Activated T-cell treated with anti-CD3 and anti-CD28 coated beads, Interleukin-2, amount 50 U/mL, for 72 hours (primary cell): ENCODE data around the gene SMIM34. TPM values are rescaled to one million over a fixed set of nuclear protein-coding genes. Genes with fewer than 3 reads are reported as not detected.
"Not testable (repeated sequence)": the region's sequence is repeated elsewhere in the genome, so short reads cannot be mapped to it uniquely, and the experiment has no call there.

Source experiments
- ATAC-seq, 2 donors: fragments of 150-1000 bp; cut with Tn5 transposase; replicated peaks in 1 of 2; 2 replicates each; pipeline ENCODE4 v1.10.0; 2021; ENCODE audit warnings: moderate library complexity in 2 of 2, mild to moderate bottlenecking in 1 of 2
- DNase-seq, 2 donors: peaks; one replicate each; pipeline ENCODE4 v3.0.0; 2021 to 2022; ENCODE audit warnings: mixed read lengths in 1 of 2
- H3K27ac Mint-ChIP-seq: one replicate; pipeline ENCODE4 v1.8.0; 2022; ENCODE audit warnings: mild to moderate bottlenecking, moderate library complexity, mixed read lengths
- H3K27me3 Mint-ChIP-seq: one replicate; pipeline ENCODE4 v1.8.0; 2022; ENCODE audit warnings: low read depth, mixed read lengths
- H3K36me3 Mint-ChIP-seq, 2 donors: one replicate each; pipeline ENCODE4 v1.8.0; 2022; ENCODE audit warnings: mixed read lengths in 2 of 2, mild to moderate bottlenecking in 1 of 2; ENCODE audit not compliant: insufficient read depth in 2 of 2
- H3K4me1 Mint-ChIP-seq: one replicate; pipeline ENCODE4 v1.8.0; 2022; ENCODE audit warnings: low read depth, mixed read lengths
- H3K4me3 Mint-ChIP-seq, 2 donors: one replicate each; pipeline ENCODE4 v1.8.0; 2022; ENCODE audit warnings: mild to moderate bottlenecking in 2 of 2, mixed read lengths in 2 of 2, moderate library complexity in 2 of 2
- H3K9me3 Mint-ChIP-seq, 2 donors: one replicate each; pipeline ENCODE4 v1.8.0; 2022; ENCODE audit warnings: mixed read lengths in 2 of 2
- total RNA-seq, 2 donors: library from RNA; stranded (reverse); gene quantifications; one replicate each; pipeline ENCODE4 v1.2.3, GENCODE V29; 2022

Gene SMIM34
- total RNA-seq, 2 donors from 2014 or later, result not detected

GRCh38 chr21:34406102-34406501 is 17.6 kb downstream of the SMIM34 start:
- H3K36me3 Mint-ChIP-seq, H3K27ac Mint-ChIP-seq, H3K9me3 Mint-ChIP-seq, H3K4me3 Mint-ChIP-seq, DNase-seq, H3K27me3 Mint-ChIP-seq, H3K4me1 Mint-ChIP-seq: not testable (repeated sequence)
- ATAC-seq, result peak; percentile 57 to 81

GRCh38 chr21:34405686-34406085 is 18.1 kb downstream of the SMIM34 start:
- H3K4me3 Mint-ChIP-seq, H3K27me3 Mint-ChIP-seq, H3K9me3 Mint-ChIP-seq, DNase-seq, H3K36me3 Mint-ChIP-seq, H3K27ac Mint-ChIP-seq, H3K4me1 Mint-ChIP-seq: not testable (repeated sequence)
- ATAC-seq, result peak in 1 of 2 donors; percentile 25

DNA sequence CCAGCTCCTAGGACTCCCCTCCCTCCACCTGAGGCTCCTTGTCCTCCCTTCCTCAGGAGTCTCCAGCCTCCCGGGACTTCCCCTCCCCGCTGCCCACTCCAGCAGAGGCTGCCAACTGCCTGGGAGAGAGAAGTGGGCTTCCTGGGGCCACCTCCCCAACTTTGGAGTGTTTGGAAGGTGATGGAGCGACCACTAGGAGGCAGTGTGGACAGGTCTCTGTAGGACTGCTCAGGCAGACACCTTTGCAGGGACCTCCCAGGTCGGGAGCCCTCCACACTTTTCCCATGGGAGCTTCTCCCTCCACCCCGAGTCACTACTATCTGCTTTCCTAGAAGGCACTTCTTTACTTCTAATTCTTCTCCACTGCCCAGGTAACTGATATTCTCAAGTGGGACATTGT is 19.0 kb downstream of the SMIM34 start:
- H3K9me3 Mint-ChIP-seq, result not testable (repeated sequence)

GRCh38 chr21:34400522-34400921 is 23.2 kb downstream of the SMIM34 start:
- not testable (repeated sequence) for H3K36me3 Mint-ChIP-seq, H3K4me1 Mint-ChIP-seq, ATAC-seq, DNase-seq, H3K27me3 Mint-ChIP-seq, H3K4me3 Mint-ChIP-seq, H3K9me3 Mint-ChIP-seq, H3K27ac Mint-ChIP-seq

More for the DNA sequence above, 19.0 kb downstream of the SMIM34 start:
- not testable (repeated sequence) for ATAC-seq, H3K36me3 Mint-ChIP-seq, H3K27me3 Mint-ChIP-seq, DNase-seq, H3K4me3 Mint-ChIP-seq, H3K4me1 Mint-ChIP-seq, H3K27ac Mint-ChIP-seq

- H3K27ac Mint-ChIP-seq, H3K4me3 Mint-ChIP-seq, H3K4me1 Mint-ChIP-seq, H3K9me3 Mint-ChIP-seq, H3K36me3 Mint-ChIP-seq, H3K27me3 Mint-ChIP-seq, DNase-seq: not testable (repeated sequence)
- ATAC-seq, result peak; percentile 93 to 96
These were observed 39.9 kb downstream of the SMIM34 start for GRCh38 chr21:34383724-34384415.

DNA sequence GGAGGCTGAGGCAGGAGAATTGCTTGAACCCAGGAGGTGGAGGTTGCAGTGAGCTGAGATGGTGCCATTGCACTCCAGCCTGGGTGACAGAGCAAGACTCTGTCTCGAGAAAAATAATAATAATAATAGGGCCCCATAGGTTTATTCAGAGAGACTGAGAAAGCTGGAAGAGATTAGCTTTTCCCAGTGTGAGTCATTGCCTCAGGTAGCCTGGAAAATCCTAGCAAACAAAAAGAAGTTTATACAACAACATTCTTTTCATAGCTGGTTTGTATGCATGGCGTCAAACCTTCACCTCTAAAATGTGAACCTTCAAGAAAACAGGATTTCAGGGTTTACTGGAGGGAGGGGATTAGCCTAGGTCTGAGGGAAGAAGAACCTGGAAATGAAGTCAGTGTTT is 40.6 kb downstream of the SMIM34 start:
- not testable (repeated sequence) for H3K27me3 Mint-ChIP-seq, H3K36me3 Mint-ChIP-seq, ATAC-seq, H3K4me1 Mint-ChIP-seq, H3K27ac Mint-ChIP-seq, DNase-seq, H3K9me3 Mint-ChIP-seq, H3K4me3 Mint-ChIP-seq

DNA sequence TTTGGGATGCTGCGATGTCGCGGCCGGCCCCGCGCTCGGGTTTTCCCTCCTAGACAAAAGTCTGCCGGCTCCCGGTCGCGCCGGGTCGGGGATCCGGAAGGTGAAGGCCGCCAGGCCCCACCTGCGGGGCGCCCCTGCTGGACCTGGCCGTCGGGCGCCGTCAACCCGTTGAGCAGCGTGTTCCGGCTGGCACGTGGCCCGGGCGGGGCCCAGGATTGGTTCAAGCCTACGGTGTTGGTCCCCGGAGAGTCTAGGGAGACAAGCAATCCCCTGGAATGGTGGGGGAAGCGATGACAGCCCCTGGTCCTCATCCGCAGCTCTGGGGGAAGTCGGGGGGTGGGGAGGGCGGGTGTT is 48.2 kb downstream of the SMIM34 start:
- not testable (repeated sequence) for H3K4me1 Mint-ChIP-seq, DNase-seq, H3K27me3 Mint-ChIP-seq, H3K9me3 Mint-ChIP-seq, H3K4me3 Mint-ChIP-seq, H3K27ac Mint-ChIP-seq, H3K36me3 Mint-ChIP-seq
- ATAC-seq, result peak; percentile 87 to 88

DNA sequence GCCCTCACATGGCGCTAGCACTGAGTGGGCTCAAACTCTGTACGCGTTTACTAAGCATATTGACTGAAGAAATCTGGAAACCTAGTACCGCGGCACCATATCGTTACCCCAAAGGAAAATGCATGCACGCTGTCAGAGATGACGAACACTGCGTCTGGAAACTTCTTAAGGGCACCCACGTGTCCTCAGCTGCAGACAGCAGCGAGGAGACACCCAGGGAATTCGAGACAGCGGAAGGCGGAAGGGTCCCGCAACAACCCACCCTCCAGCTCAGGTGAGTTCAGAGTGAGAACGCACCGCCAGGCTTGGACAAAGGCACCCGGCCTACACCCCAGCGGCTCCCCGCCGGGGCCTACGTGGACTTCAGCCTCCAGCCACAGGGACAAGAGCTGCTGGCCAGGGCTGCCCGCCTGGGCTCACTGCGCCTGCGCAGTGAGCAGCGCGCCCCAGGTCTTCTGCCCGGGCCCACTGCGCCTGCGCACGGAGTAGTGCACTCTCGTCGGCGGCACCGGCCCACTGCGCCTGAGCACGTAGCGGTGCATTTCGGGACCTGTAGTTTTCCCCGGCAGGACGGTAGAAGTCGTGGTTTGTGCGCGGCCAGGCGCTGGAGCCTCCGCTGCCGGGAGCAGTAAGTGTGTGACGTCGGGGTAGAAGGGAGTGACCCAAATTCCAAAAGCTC is 48.7 kb downstream of the SMIM34 start, which contains the start of gene SMIM11:
TSS of gene SMIM11 (plus strand) at position 568 of the 679 bp plus-strand sequence. CDS start 3,998 bp downstream, outside the sequence.
- not testable (repeated sequence) for H3K36me3 Mint-ChIP-seq, H3K27me3 Mint-ChIP-seq, H3K4me3 Mint-ChIP-seq, DNase-seq, H3K27ac Mint-ChIP-seq, H3K4me1 Mint-ChIP-seq, H3K9me3 Mint-ChIP-seq
- peak; percentile 95 to 96 for ATAC-seq

GRCh38 chr21:34374462-34374861 is 49.3 kb downstream of the SMIM34 start:
- H3K36me3 Mint-ChIP-seq, H3K9me3 Mint-ChIP-seq, H3K27me3 Mint-ChIP-seq, DNase-seq, H3K4me3 Mint-ChIP-seq, ATAC-seq, H3K27ac Mint-ChIP-seq, H3K4me1 Mint-ChIP-seq: not testable (repeated sequence)

- Mint-ChIP-seq H3K4me1 (no peaks in the 10 kb centered on the region), H3K4me3 (no peak overlapping the region), H3K9me3 (no peaks in the 10 kb centered on the region), H3K36me3 (no peaks in the 10 kb centered on the region), H3K27ac (no peak overlapping the region), H3K27me3 (peaks cover 19% of the 10 kb centered on the region)
- no peak for DNase-seq
- ATAC-seq, result no peak
These were observed 51.4 kb downstream of the SMIM34 start for GRCh38 chr21:34372321-34372720.

GRCh38 chr21:34369741-34370140 is 54.0 kb downstream of the SMIM34 start:
- Mint-ChIP-seq H3K36me3 (no peaks in the 10 kb centered on the region), H3K4me1 (no peaks in the 10 kb centered on the region), H3K27me3 (peaks cover 19% of the 10 kb centered on the region), H3K27ac (no peak overlapping the region), H3K9me3 (no peaks in the 10 kb centered on the region), H3K4me3 (no peak overlapping the region)
- DNase-seq (no peak), ATAC-seq (peak; percentile 53 to 79)
